SU-DHL-6 (cell line): Measurements from ENCODE around the gene RRM1.
"Not testable (repeated sequence)": the region's sequence is repeated elsewhere in the genome, so short reads cannot be mapped to it uniquely, and the experiment has no call there.

Experiments used
- H2AFZ ChIP-seq: fragments of 200-600 bp; sonication (generic); 2 replicates; pipeline ENCODE4 v1.6.1; 2014; ENCODE audit warnings: low read depth, mild to moderate bottlenecking, moderate library complexity, mixed read lengths, antibody characterized with exemption, low read length; ENCODE audit not compliant: severe bottlenecking
- H3F3A ChIP-seq: fragments of 200-600 bp; shearing (Covaris generic); 2 replicates; pipeline ENCODE4 v1.6.0; 2016; ENCODE audit warnings: antibody characterized with exemption, mild to moderate bottlenecking; ENCODE audit not compliant: insufficient read depth
- H3K27ac ChIP-seq: fragments of 200-600 bp; sonication (generic); 2 replicates; pipeline ENCODE4 v1.5.1; 2016; ENCODE audit warnings: low read depth, mild to moderate bottlenecking, low read length, moderate library complexity, mixed read lengths
- H3K27me3 ChIP-seq: fragments of 200-600 bp; sonication (generic), shearing (Covaris generic); 2 replicates; pipeline ENCODE4 v1.6.0; 2014; ENCODE audit warnings: mild to moderate bottlenecking, low read length
- H3K36me3 ChIP-seq: fragments of 200-600 bp; sonication (generic); 2 replicates; pipeline ENCODE4 v1.6.1; 2014; ENCODE audit warnings: mild to moderate bottlenecking, low read length, mixed read lengths
- H3K4me2 ChIP-seq: fragments of 300-600, 200-600 bp; shearing (Covaris generic), sonication (generic); 2 replicates; pipeline ENCODE4 v1.6.0; 2014; ENCODE audit warnings: low read length, low read depth, mild to moderate bottlenecking; ENCODE audit not compliant: poor library complexity, severe bottlenecking
- H3K4me3 ChIP-seq: fragments of 200-600 bp; sonication (generic); 2 replicates; pipeline ENCODE4 v1.5.1; 2014; ENCODE audit warnings: antibody characterized with exemption, low read length, mild to moderate bottlenecking, mixed read lengths; ENCODE audit not compliant: insufficient read depth, poor library complexity, severe bottlenecking
- H3K79me2 ChIP-seq: fragments of 200-600 bp; sonication (generic); 2 replicates; pipeline ENCODE4 v1.6.1; 2014; ENCODE audit warnings: mild to moderate bottlenecking, low read length, moderate library complexity; ENCODE audit not compliant: insufficient read depth
- H3K9ac ChIP-seq: fragments of 200-600 bp; sonication (generic); 2 replicates; pipeline ENCODE4 v1.7.0; 2014; ENCODE audit warnings: mild to moderate bottlenecking, low read length
- H3K9me2 ChIP-seq: fragments of 200-600 bp; sonication (generic); replicated peaks from 2 replicates; pipeline ENCODE4 v1.6.1; 2014; ENCODE audit warnings: low read length; ENCODE audit not compliant: insufficient read depth
- H3K9me3 ChIP-seq: fragments of 200-600 bp; sonication (generic); 2 replicates; pipeline ENCODE4 v1.6.1; 2014; ENCODE audit warnings: low read length, mixed read lengths; ENCODE audit not compliant: insufficient read depth
- H4K20me1 ChIP-seq: fragments of 200-600 bp; sonication (generic); 2 replicates; pipeline ENCODE4 v1.6.1; 2014; ENCODE audit warnings: low read depth, mild to moderate bottlenecking, antibody characterized with exemption, low read length, moderate library complexity, mixed read lengths
- CTCF ChIP-seq: fragments of 200-600 bp; sonication (generic); IDR thresholded peaks from one replicate; pipeline ENCODE4 v1.5.1; 2017; ENCODE audit warnings: antibody characterized with exemption, mild to moderate bottlenecking, low read length, moderate library complexity; ENCODE audit not compliant: insufficient read depth, poor library complexity, severe bottlenecking
- EZH2phosphoT487 ChIP-seq: fragments of 200-600 bp; sonication (generic), shearing (Covaris generic); conservative IDR thresholded peaks from 2 replicates; pipeline ENCODE4 v1.6.1; 2018; ENCODE audit warnings: mild to moderate bottlenecking, antibody characterized with exemption, low read length, moderate library complexity, mixed read lengths

Gene RRM1

DNA sequence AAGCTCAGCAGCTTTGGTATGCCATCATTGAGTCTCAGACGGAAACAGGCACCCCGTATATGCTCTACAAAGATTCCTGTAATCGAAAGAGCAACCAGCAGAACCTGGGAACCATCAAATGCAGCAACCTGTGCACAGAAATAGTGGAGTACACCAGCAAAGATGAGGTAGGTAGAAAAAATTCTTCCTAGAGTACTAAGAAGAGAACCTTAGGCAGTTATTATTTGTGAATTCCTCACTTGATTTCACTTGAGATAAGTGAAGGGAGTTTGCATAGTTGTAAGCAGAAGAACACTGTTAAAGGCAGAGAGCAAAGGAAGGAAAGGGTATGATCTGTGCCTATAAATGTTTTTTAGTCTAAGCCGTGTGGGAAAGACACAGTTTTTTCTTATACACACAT lies 28.6 kb downstream of the RRM1 start:
- Histone ChIP-seq H2AFZ (no peak overlapping the region), H3K9ac (no peak overlapping the region), H3F3A (peaks cover 1% of the 10 kb centered on the region), H3K4me2 (no peak overlapping the region), H4K20me1 (peaks cover 10% of the 10 kb centered on the region; the same call in 1 of the 2 replicates), H3K9me3 (no peaks in the 10 kb centered on the region), H3K9me2 (no peaks in the 10 kb centered on the region), H3K79me2 (peaks cover 9% of the 10 kb centered on the region; the same call in 1 of the 2 replicates), H3K36me3 (peaks cover 88% of the 10 kb centered on the region), H3K27ac (no peak overlapping the region), H3K27me3 (no peaks in the 10 kb centered on the region), H3K4me3 (no peak overlapping the region)
- no peak for TF ChIP-seq EZH2phosphoT487
- TF ChIP-seq CTCF = no peak

- Histone ChIP-seq H3K4me3 (no peak overlapping the region), H3K4me2 (no peak overlapping the region), H3K9me3 (no peaks in the 10 kb centered on the region), H3K9ac (no peak overlapping the region), H3F3A (peaks cover 13% of the 10 kb centered on the region), H3K27ac (no peak overlapping the region), H2AFZ (no peak overlapping the region), H4K20me1 (0 out of 2 replicates have a peak, but pooled peaks cover 9% of the 10 kb centered on the region), H3K36me3 (peaks cover 85% of the 10 kb centered on the region), H3K27me3 (no peaks in the 10 kb centered on the region), H3K9me2 (no peaks in the 10 kb centered on the region), H3K79me2 (peaks cover 9% of the 10 kb centered on the region; the same call in 1 of the 2 replicates)
- TF ChIP-seq CTCF (no peak), EZH2phosphoT487 (no peak)
Measured at GRCh38 chr11:4125141-4125540, 30.5 kb downstream of the RRM1 start.

- Histone ChIP-seq H3K4me2 (no peak overlapping the region), H3F3A (peaks cover 13% of the 10 kb centered on the region), H3K36me3 (peaks cover 85% of the 10 kb centered on the region)
Measured at GRCh38 chr11:4127357-4127756, 32.8 kb downstream of the RRM1 start.

GRCh38 chr11:4130219-4130618 lies 35.6 kb downstream of the RRM1 start:
- H2AFZ ChIP-seq, H3K79me2 ChIP-seq, H3K9me2 ChIP-seq, H3K9me3 ChIP-seq, H3K9ac ChIP-seq, H3K27me3 ChIP-seq, H3K4me2 ChIP-seq, H3K27ac ChIP-seq, H4K20me1 ChIP-seq, H3K4me3 ChIP-seq: not testable (repeated sequence)
- Histone ChIP-seq H3K36me3 (peaks cover 89% of the 10 kb centered on the region), H3F3A (peaks cover 13% of the 10 kb centered on the region)

More at GRCh38 chr11:4127357-4127756, 32.8 kb downstream of the RRM1 start:
- no peak for TF ChIP-seq EZH2phosphoT487
- no peak for TF ChIP-seq CTCF
- no peak overlapping the region for H3K9ac ChIP-seq
- H3K27ac ChIP-seq = no peak overlapping the region
- H3K9me2 ChIP-seq = no peaks in the 10 kb centered on the region
- no peaks in the 10 kb centered on the region for H3K27me3 ChIP-seq
- H3K79me2 ChIP-seq = peaks cover 9% of the 10 kb centered on the region; the same call in 1 of the 2 replicates
- H4K20me1 ChIP-seq = 0 out of 2 replicates have a peak, but pooled peaks cover 9% of the 10 kb centered on the region
- H3K4me3 ChIP-seq = no peak overlapping the region
- no peaks in the 10 kb centered on the region for H3K9me3 ChIP-seq
- no peak overlapping the region for H2AFZ ChIP-seq
